ENCODE results near the gene PARP11.
A peak's percentile ranks its signal among the peaks of the same experiment; 100 is the strongest.

PARP11 gene

DNA sequence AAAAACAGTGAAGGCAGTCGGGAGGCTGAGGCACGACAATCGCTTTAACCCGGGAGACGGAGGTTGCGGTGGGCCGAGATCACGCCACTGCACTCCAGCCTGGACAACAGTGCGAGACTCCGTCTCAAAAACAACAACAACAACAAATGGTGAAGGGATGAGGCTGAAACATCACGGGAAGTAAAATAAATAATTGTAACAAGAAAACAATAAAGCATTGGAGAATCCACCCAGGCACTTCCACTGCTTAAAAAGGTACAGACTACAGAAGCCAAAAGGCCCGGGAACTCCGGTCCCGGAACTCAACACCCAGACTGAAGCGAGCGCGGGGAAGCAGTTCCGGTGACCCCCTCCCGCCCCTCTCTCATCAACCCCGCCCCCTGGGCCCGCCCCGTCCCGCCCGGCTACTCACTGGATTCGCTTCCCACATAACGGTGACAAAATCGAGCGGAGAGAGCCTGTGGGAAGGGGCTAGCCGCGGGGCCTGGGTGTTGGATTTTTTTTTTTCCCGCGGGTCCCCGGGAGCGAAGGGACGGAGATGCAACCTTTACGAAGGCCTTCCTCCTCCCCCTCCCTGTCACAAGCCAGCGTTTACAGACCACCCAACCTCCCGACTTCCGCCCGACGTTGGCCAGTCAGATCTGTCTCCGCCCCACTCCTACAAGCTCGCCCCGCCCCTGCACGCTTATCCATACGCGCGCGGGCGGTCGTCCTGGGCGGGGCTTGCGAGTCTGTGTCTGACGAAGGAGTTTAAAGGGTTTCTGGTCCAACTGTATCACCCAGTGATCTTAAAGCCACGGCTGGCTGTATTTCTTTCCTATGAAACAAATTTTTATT is at the start of gene PARP11:
TSS of gene PARP11 (minus strand) at position 600 of the 837 bp plus-strand sequence. CDS start at position 430, 170 bp downstream.
- Histone ChIP-seq H3K9me3 (ENCODE audit: low read depth, low read length) (no peaks in the 10 kb centered on the region), H3K4me3 (peak within 1 kb of the TSS; percentile 98), H3K9ac (ENCODE audit: insufficient read length) (peak within 1 kb of the TSS; percentile 90), H3K36me3 (ENCODE audit: insufficient read depth, low read length) (no peaks in the 10 kb centered on the region), H3K27ac (peak within 1 kb of the TSS; percentile 92)
- peak; percentile 69 for TF ChIP-seq POLR2AphosphoS5 (IDR thresholded peaks at IDR 0.05; ENCODE audit: borderline replicate concordance, low read depth, low read length)
- TF ChIP-seq FOXP2 (optimal IDR thresholded peaks at IDR 0.05; ENCODE audit: control extremely low read depth, extremely low read length, insufficient read depth) = no peak
- peak; percentile 82 for DNase-seq (ENCODE audit: low read depth, low spot score)

DNA sequence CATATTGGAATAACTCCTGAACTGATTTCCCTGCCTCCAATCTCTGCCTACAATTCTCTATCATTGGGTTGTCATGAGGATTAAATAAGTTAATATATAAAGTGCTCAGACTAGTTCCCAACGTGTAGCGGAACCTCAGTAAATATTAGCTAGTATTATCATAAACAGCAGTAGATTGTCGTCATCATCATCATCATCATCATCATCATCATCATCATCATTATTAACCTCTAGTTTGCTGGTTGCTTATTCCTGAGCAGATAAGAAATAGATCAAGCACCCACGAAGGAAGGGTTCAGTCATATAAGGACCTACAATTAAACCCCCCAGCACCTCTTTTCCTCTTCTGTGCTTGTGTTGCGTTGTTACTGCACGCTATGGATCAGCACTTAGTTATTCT is 48.8 kb upstream of the PARP11 start:
- H3K9me3 ChIP-seq (ENCODE audit: low read depth, low read length) = no peaks in the 10 kb centered on the region
- DNase-seq (ENCODE audit: low read depth, low spot score) = no peak
- no peak overlapping the region for H3K4me3 ChIP-seq
- H3K36me3 ChIP-seq (ENCODE audit: insufficient read depth, low read length) = no peaks in the 10 kb centered on the region
- TF ChIP-seq POLR2AphosphoS5 (IDR thresholded peaks at IDR 0.05; ENCODE audit: borderline replicate concordance, low read depth, low read length) = no peak
- no peak for TF ChIP-seq EZH2 (IDR thresholded peaks at IDR 0.05)
- TF ChIP-seq FOXP2 (optimal IDR thresholded peaks at IDR 0.05; ENCODE audit: control extremely low read depth, extremely low read length, insufficient read depth) = no peak
- H3K27ac ChIP-seq = no peak overlapping the region
- H3K9ac ChIP-seq (ENCODE audit: insufficient read length) = no peak overlapping the region

DNA sequence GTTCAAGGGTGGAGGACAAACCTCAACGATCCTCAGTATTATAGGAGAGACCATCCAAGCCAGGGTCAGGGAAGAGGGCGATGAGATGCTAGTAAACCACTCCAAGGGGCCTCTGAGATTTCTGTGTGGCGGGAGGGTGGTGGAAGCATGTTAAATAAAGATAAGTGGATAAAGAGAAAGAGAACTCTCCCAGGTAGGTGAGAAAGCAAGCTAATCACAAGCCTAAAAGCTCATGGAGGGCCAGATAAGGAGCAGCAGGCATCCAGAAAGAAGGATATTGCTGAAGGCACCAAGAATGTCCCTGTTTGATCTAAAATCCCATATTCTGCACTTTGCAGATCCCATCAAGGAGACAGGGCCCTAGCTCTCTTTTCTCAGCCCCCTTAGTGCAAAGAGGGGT is 48.3 kb upstream of the PARP11 start:
- TF ChIP-seq EZH2 (IDR thresholded peaks at IDR 0.05) (no peak), FOXP2 (optimal IDR thresholded peaks at IDR 0.05; ENCODE audit: control extremely low read depth, extremely low read length, insufficient read depth) (no peak), POLR2AphosphoS5 (IDR thresholded peaks at IDR 0.05; ENCODE audit: borderline replicate concordance, low read depth, low read length) (no peak)
- H3K4me3 ChIP-seq = no peak overlapping the region
- H3K27ac ChIP-seq = no peak overlapping the region
- DNase-seq (ENCODE audit: low read depth, low spot score) = no peak
- no peaks in the 10 kb centered on the region for H3K36me3 ChIP-seq (ENCODE audit: insufficient read depth, low read length)
- no peak overlapping the region for H3K9ac ChIP-seq (ENCODE audit: insufficient read length)
- H3K9me3 ChIP-seq (ENCODE audit: low read depth, low read length) = no peaks in the 10 kb centered on the region

DNA sequence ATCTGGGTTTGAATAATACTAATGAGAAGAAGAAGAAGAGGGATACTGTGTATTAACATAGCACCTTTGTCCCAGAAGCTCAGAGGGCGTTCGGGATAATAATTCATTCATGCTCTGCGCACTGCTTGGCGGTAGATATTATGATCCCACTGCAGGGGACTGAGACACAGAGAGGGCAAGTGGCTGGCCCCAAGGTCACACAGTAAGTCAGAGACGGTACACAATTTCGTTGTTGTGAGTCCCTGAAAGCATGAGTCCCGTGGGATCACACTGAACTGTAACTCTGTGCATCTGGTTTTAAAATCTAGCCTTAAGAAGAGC is 47.9 kb upstream of the PARP11 start:
- no peak overlapping the region for H3K4me3 ChIP-seq
- TF ChIP-seq POLR2AphosphoS5 (IDR thresholded peaks at IDR 0.05; ENCODE audit: borderline replicate concordance, low read depth, low read length) = no peak
- no peak for TF ChIP-seq EZH2 (IDR thresholded peaks at IDR 0.05)
- no peak for TF ChIP-seq FOXP2 (optimal IDR thresholded peaks at IDR 0.05; ENCODE audit: control extremely low read depth, extremely low read length, insufficient read depth)
- H3K27ac ChIP-seq = no peak overlapping the region
- H3K36me3 ChIP-seq (ENCODE audit: insufficient read depth, low read length) = no peaks in the 10 kb centered on the region
- no peak overlapping the region for H3K9ac ChIP-seq (ENCODE audit: insufficient read length)
- no peak for DNase-seq (ENCODE audit: low read depth, low spot score)
- H3K9me3 ChIP-seq (ENCODE audit: low read depth, low read length) = no peaks in the 10 kb centered on the region

DNA sequence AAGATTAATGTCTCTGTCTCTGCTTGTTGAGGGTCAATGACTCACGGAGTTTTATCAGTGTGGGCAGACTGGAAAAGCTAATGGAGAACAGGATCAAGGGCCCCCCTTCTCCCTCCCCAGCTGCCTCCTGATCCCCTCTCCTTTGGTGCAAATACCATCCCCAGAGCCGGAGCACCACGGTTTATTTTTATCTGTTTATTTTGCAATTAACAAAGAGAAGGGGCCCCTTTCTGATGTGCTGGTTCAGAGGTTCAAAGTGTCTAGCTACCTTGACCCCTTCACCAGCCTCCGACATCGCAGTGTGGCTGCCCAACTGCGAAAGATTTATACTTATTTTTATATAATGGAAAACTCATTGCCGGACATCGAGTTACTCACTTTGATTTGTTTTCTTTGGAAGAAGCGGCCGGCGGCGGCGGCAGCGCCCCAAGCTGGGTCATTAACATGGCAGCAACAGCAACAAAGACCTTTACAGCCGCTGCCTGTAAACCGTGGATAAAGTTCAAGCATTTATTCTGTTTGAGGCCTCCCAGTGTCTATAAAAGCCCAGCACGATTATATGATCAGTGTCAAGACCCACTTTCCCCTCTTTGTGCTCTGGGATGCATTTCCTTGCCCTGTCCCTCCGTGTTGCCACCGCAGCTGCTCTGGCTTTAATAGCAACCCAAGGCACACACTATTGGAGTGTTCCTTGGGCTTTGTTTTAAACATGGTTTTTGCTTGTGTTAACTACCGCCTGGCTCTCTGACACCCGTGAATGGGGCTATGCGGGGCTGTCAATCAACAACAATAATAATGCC is 47.4 kb upstream of the PARP11 start:
- H3K27ac ChIP-seq = no peak overlapping the region
- H3K36me3 ChIP-seq (ENCODE audit: insufficient read depth, low read length) = no peaks in the 10 kb centered on the region
- no peaks in the 10 kb centered on the region for H3K9me3 ChIP-seq (ENCODE audit: low read depth, low read length)
- DNase-seq (ENCODE audit: low read depth, low spot score) = no peak
- H3K4me3 ChIP-seq = no peak overlapping the region
- no peak for TF ChIP-seq POLR2AphosphoS5 (IDR thresholded peaks at IDR 0.05; ENCODE audit: borderline replicate concordance, low read depth, low read length)
- TF ChIP-seq EZH2 (IDR thresholded peaks at IDR 0.05) = no peak
- TF ChIP-seq FOXP2 (optimal IDR thresholded peaks at IDR 0.05; ENCODE audit: control extremely low read depth, extremely low read length, insufficient read depth) = no peak
- no peak overlapping the region for H3K9ac ChIP-seq (ENCODE audit: insufficient read length)

DNA sequence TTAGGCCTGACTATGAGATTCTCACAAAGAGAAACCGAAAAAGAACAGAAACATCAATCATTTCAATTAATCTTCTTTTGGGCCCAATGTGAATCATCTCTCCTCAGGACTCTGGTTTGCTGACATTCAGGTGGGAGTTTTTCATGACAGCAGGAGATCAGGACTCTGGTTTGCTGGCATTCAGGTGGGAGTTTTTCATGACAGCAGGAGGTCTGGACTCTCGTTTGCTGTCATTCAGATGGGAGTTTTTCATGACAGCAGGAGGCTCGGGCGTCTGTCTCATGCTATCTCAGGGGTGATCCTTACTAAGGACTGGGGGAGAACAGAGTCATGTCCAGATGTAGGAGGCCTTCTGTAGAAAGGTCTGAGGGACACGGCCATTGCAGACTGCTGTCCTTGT is 40.1 kb upstream of the PARP11 start:
- H3K9me3 ChIP-seq (ENCODE audit: low read depth, low read length) = no peaks in the 10 kb centered on the region
- no peaks in the 10 kb centered on the region for H3K36me3 ChIP-seq (ENCODE audit: insufficient read depth, low read length)
- DNase-seq (ENCODE audit: low read depth, low spot score) = no peak
- no peak overlapping the region for H3K4me3 ChIP-seq
- H3K9ac ChIP-seq (ENCODE audit: insufficient read length) = no peak overlapping the region
- TF ChIP-seq POLR2AphosphoS5 (IDR thresholded peaks at IDR 0.05; ENCODE audit: borderline replicate concordance, low read depth, low read length) (no peak), EZH2 (IDR thresholded peaks at IDR 0.05) (no peak), FOXP2 (optimal IDR thresholded peaks at IDR 0.05; ENCODE audit: control extremely low read depth, extremely low read length, insufficient read depth) (no peak)
- H3K27ac ChIP-seq = no peak overlapping the region

- H3K9ac ChIP-seq (ENCODE audit: insufficient read length) = no peak overlapping the region
- H3K27ac ChIP-seq = no peak overlapping the region
- no peaks in the 10 kb centered on the region for H3K9me3 ChIP-seq (ENCODE audit: low read depth, low read length)
- H3K36me3 ChIP-seq (ENCODE audit: insufficient read depth, low read length) = no peaks in the 10 kb centered on the region
- TF ChIP-seq POLR2AphosphoS5 (IDR thresholded peaks at IDR 0.05; ENCODE audit: borderline replicate concordance, low read depth, low read length) (no peak), FOXP2 (optimal IDR thresholded peaks at IDR 0.05; ENCODE audit: control extremely low read depth, extremely low read length, insufficient read depth) (no peak), EZH2 (IDR thresholded peaks at IDR 0.05) (no peak)
- H3K4me3 ChIP-seq = no peak overlapping the region
- DNase-seq (ENCODE audit: low read depth, low spot score) = no peak
Observed at GRCh38 chr12:3912863-3913262, 39.7 kb upstream of the PARP11 start.

DNA sequence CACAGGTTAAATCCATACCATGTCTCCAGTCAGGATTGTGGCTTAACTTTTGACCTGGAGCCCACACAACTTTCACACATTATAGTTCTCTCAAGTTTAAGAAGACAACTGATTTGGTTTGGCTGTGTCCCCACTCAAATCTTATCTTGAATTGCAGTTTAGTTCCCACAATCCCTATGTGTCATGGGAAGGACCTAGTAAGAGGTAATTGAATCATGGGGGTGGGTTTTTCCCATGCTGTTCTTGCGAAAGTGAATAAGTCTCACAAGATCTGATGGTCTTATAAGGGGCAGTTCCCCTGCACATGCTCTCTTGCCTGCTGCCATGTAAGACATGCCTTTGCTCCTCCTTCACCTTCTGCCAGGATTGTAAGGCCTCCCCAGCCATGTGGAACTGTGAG is 38.2 kb upstream of the PARP11 start:
- H3K4me3 ChIP-seq = no peak overlapping the region
- H3K36me3 ChIP-seq (ENCODE audit: insufficient read depth, low read length) = no peaks in the 10 kb centered on the region
- DNase-seq (ENCODE audit: low read depth, low spot score) = no peak
- TF ChIP-seq FOXP2 (optimal IDR thresholded peaks at IDR 0.05; ENCODE audit: control extremely low read depth, extremely low read length, insufficient read depth) (no peak), POLR2AphosphoS5 (IDR thresholded peaks at IDR 0.05; ENCODE audit: borderline replicate concordance, low read depth, low read length) (no peak), EZH2 (IDR thresholded peaks at IDR 0.05) (no peak)
- H3K27ac ChIP-seq = no peak overlapping the region
- no peaks in the 10 kb centered on the region for H3K9me3 ChIP-seq (ENCODE audit: low read depth, low read length)
- H3K9ac ChIP-seq (ENCODE audit: insufficient read length) = no peak overlapping the region
